Measurements from ENCODE around the gene OR6C74.

Gene OR6C74

GRCh38 chr12:55244309-55244708 is at the start of gene OR6C74:
Gene OR6C74 (plus strand): TSS chr12:55244609. CDS start chr12:55247288, 2,679 bp downstream.
- CTCF ChIA-PET = no interaction called here
- H3K9me3 ChIP-seq (ENCODE audit: control insufficient read depth, insufficient read depth, low read depth, low read length) = no peaks in the 10 kb centered on the region
- POLR2A ChIA-PET = no interaction called here
- H3K4me3 ChIP-seq (ENCODE audit: low read depth, low read length) = no peak within 1 kb of the TSS
- no peaks in the 10 kb centered on the region for H3K4me1 ChIP-seq (ENCODE audit: control insufficient read depth, insufficient read depth, low read length)
- no peaks in the 10 kb centered on the region for H3K36me3 ChIP-seq (ENCODE audit: control insufficient read depth in 2 of 2, insufficient read depth in 1 of 2, low read length in 2 of 2)
- no peak within 1 kb of the TSS for H3K27ac ChIP-seq (ENCODE audit: extremely low read depth, low read depth, low read length)
- no peak for TF ChIP-seq ZNF639 (tag by site-specific recombination; IDR thresholded peaks at IDR 0.05)
- TF ChIP-seq BCL11B (tag by site-specific recombination; IDR thresholded peaks at IDR 0.05; ENCODE audit: low read depth) = no peak
- TF ChIP-seq PRDM1 (tag by site-specific recombination; IDR thresholded peaks at IDR 0.05) = no peak
- TF ChIP-seq ATF2 (tag by site-specific recombination; IDR thresholded peaks at IDR 0.05; ENCODE audit: low read depth) = no peak
- TF ChIP-seq TSHZ1 (tag by site-specific recombination; IDR thresholded peaks at IDR 0.05; ENCODE audit: borderline replicate concordance) = no peak
- TF ChIP-seq ZNF596 (tag by site-specific recombination; IDR thresholded peaks at IDR 0.05) = no peak
- TF ChIP-seq ZNF184 (tag by site-specific recombination; IDR thresholded peaks at IDR 0.05) = no peak
- TF ChIP-seq ZNF350 (tag by site-specific recombination; IDR thresholded peaks at IDR 0.05) = no peak
- no peak for TF ChIP-seq PATZ1 (tag by site-specific recombination; IDR thresholded peaks at IDR 0.05)

- H3K4me1 ChIP-seq (ENCODE audit: control insufficient read depth, insufficient read depth, low read length) = no peaks in the 10 kb centered on the region
- CTCF ChIA-PET = no interaction called here
- H3K36me3 ChIP-seq (ENCODE audit: control insufficient read depth in 2 of 2, insufficient read depth in 1 of 2, low read length in 2 of 2) = no peaks in the 10 kb centered on the region
- H3K4me3 ChIP-seq (ENCODE audit: low read depth, low read length) = no peak within 1 kb of the TSS
- H3K9me3 ChIP-seq (ENCODE audit: control insufficient read depth, insufficient read depth, low read depth, low read length) = no peaks in the 10 kb centered on the region
- POLR2A ChIA-PET = no interaction called here
- no peak within 1 kb of the TSS for H3K27ac ChIP-seq (ENCODE audit: extremely low read depth, low read depth, low read length)
- no peak for TF ChIP-seq ZSCAN4 (tag by site-specific recombination; IDR thresholded peaks at IDR 0.05)
- TF ChIP-seq ZNF221 (tag by site-specific recombination; IDR thresholded peaks at IDR 0.05; ENCODE audit: borderline replicate concordance) = no peak
- no peak for TF ChIP-seq GLI2 (tag by site-specific recombination; IDR thresholded peaks at IDR 0.05; ENCODE audit: borderline replicate concordance, low read depth)
- no peak for TF ChIP-seq ZNF223 (tag by site-specific recombination; IDR thresholded peaks at IDR 0.05)
- no peak for TF ChIP-seq ZNF366 (tag by site-specific recombination; conservative IDR thresholded peaks at IDR 0.05)
- no peak for TF ChIP-seq ZNF274 (IDR thresholded peaks at IDR 0.05; ENCODE audit: low read length)
- no peak for TF ChIP-seq ZNF274 (tag by site-specific recombination; IDR thresholded peaks at IDR 0.05; ENCODE audit: borderline replicate concordance)
- no peak for TF ChIP-seq ZNF558 (tag by site-specific recombination; IDR thresholded peaks at IDR 0.05)
- TF ChIP-seq ZNF561 (tag by site-specific recombination; IDR thresholded peaks at IDR 0.05; ENCODE audit: borderline replicate concordance) = no peak
- no peak for TF ChIP-seq MZF1 (tag by site-specific recombination; IDR thresholded peaks at IDR 0.05; ENCODE audit: borderline replicate concordance)
- no peak for TF ChIP-seq ZFP3 (tag by site-specific recombination; IDR thresholded peaks at IDR 0.05; ENCODE audit: low read depth)
- TF ChIP-seq ZSCAN16 (tag by site-specific recombination; IDR thresholded peaks at IDR 0.05) = no peak
- TF ChIP-seq ZNF391 (tag by site-specific recombination; IDR thresholded peaks at IDR 0.05; ENCODE audit: borderline replicate concordance, low read depth) = no peak
- TF ChIP-seq ZBTB6 (tag by site-specific recombination; IDR thresholded peaks at IDR 0.05) = no peak
- TF ChIP-seq ZNF10 (tag by site-specific recombination; IDR thresholded peaks at IDR 0.05) = no peak
Observed at GRCh38 chr12:55220725-55221124, 23.7 kb upstream of the OR6C74 start, which contains the start of gene OR10A7. Gene OR10A7 (plus strand): TSS chr12:55221025. CDS start chr12:55221025, 0 bp downstream.
